Measurements from ENCODE around the gene BMPR1B. TPM values are rescaled to one million over a fixed set of nuclear protein-coding genes. Genes with fewer than 3 reads are reported as not detected.

Gene BMPR1B
- total and polyA plus RNA-seq, 12 donors, result 0.04 to 7.8 (median 2.5) TPM

- Histone ChIP-seq H3K27ac (no peak overlapping the region), H3K4me1 (no peaks in the 10 kb centered on the region), H3K27me3 (no peaks in the 10 kb centered on the region), H3K4me3 (no peak overlapping the region), H3K36me3 (no peaks in the 10 kb centered on the region), H3K9me3 (peaks cover 0 to 10% (median 0%) of the 10 kb centered on the region in 11 donors)
- ATAC-seq, result no peak
- intact Hi-C loops (cut with DNase I), result no loop called here
- 98% methylated on average over 4 of the region's 4 CpGs for WGBS, 2 donors
- DNase-seq, result no peak
- TF ChIP-seq CTCF (IDR thresholded peaks at IDR 0.05), result no peak
Measured at GRCh38 chr4:95038791-95039190, 281.0 kb downstream of the BMPR1B start.

- Histone ChIP-seq H3K36me3 (no peaks in the 10 kb centered on the region), H3K9me3 (no peaks in the 10 kb centered on the region), H3K27ac (no peak overlapping the region), H3K4me3 (no peak overlapping the region), H3K4me1 (no peaks in the 10 kb centered on the region), H3K27me3 (no peaks in the 10 kb centered on the region)
- ATAC-seq, result no peak
- DNase-seq, result no peak
- intact Hi-C loops (cut with DNase I), result no loop called here
- TF ChIP-seq CTCF (IDR thresholded peaks at IDR 0.05), result no peak
- 58 to 66% methylated on average over 5 of the region's 5 CpGs for WGBS, 2 donors
Measured at GRCh38 chr4:95044324-95044837, 286.6 kb downstream of the BMPR1B start.

GRCh38 chr4:95045429-95045828, 287.7 kb downstream of the BMPR1B start:
- no peak for DNase-seq
- no peaks in the 10 kb centered on the region for H3K27me3 ChIP-seq
- H3K27ac ChIP-seq, result no peak overlapping the region
- H3K9me3 ChIP-seq, result no peaks in the 10 kb centered on the region
- no peak for ATAC-seq
- H3K4me1 ChIP-seq, result no peaks in the 10 kb centered on the region
- intact Hi-C loops (cut with DNase I), result no loop called here
- TF ChIP-seq CTCF (IDR thresholded peaks at IDR 0.05), result no peak
- H3K4me3 ChIP-seq, result no peak overlapping the region
- WGBS, 2 donors, result 58 to 60% methylated on average over 3 of the region's 3 CpGs
- H3K36me3 ChIP-seq, result no peaks in the 10 kb centered on the region

- no peak for TF ChIP-seq CTCF (IDR thresholded peaks at IDR 0.05)
- ATAC-seq (no peak), DNase-seq (no peak)
- no peaks in the 10 kb centered on the region for H3K9me3 ChIP-seq
- no peaks in the 10 kb centered on the region for H3K36me3 ChIP-seq
- 95 to 97% methylated on average over 2 of the region's 2 CpGs for WGBS, 2 donors
- no peak overlapping the region for H3K4me3 ChIP-seq
- H3K27ac ChIP-seq, result no peak overlapping the region
- intact Hi-C loops (cut with DNase I), result no loop called here
- H3K27me3 ChIP-seq, result no peaks in the 10 kb centered on the region
- H3K4me1 ChIP-seq, result no peaks in the 10 kb centered on the region
Measured at GRCh38 chr4:95048296-95048695, 290.5 kb downstream of the BMPR1B start.
